ENCODE data around the gene ISOC2.

DNA sequence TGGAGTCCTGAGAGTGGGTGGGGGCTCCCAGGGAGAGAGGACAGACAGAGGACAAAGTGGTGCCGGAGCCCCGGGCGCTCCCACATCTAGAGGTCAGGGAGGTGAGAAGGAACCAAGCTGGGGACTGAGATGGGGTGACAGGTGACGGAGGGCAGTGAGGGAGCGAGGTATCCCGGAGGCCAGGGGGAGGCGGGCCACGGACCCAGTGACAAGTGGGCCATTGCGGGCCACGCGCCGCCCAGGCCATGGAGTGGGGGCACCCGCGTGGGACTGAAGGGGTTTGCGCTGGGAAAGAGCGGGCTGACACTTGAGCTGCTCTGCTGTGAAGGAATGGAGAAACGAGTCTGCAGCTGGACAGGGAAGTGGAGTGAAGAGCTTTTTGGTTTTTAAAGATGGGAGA, 17.6 kb upstream of the ISOC2 start:
- TF ChIP-seq, protein P1, sequence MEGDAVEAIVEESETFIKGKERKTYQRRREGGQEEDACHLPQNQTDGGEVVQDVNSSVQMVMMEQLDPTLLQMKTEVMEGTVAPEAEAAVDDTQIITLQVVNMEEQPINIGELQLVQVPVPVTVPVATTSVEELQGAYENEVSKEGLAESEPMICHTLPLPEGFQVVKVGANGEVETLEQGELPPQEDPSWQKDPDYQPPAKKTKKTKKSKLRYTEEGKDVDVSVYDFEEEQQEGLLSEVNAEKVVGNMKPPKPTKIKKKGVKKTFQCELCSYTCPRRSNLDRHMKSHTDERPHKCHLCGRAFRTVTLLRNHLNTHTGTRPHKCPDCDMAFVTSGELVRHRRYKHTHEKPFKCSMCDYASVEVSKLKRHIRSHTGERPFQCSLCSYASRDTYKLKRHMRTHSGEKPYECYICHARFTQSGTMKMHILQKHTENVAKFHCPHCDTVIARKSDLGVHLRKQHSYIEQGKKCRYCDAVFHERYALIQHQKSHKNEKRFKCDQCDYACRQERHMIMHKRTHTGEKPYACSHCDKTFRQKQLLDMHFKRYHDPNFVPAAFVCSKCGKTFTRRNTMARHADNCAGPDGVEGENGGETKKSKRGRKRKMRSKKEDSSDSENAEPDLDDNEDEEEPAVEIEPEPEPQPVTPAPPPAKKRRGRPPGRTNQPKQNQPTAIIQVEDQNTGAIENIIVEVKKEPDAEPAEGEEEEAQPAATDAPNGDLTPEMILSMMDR (conservative IDR thresholded peaks at IDR 0.05; ENCODE audit: low read length) = no peak
- TF ChIP-seq EZH2phosphoT487 (IDR thresholded peaks at IDR 0.05; ENCODE audit: borderline replicate concordance) = no peak
